HG03575 (cell line): ENCODE results near the gene TIMP2.
"Not testable (repeated sequence)": the region's sequence is repeated elsewhere in the genome, so short reads cannot be mapped to it uniquely, and the experiment has no call there.

Experiments used
- ATAC-seq: cut with Tn5 transposase; IDR thresholded peaks from one replicate; pipeline ENCODE4 v1.9.1; 2021; ENCODE audit not compliant: unreplicated experiment, insufficient number of reproducible peaks, low FRiP score; ENCODE audit errors: extremely low read depth

Gene TIMP2

GRCh38 chr17:78896834-78897663, 28.1 kb downstream of the TIMP2 start:
- ATAC-seq = no peak

GRCh38 chr17:78896091-78896833, 28.9 kb downstream of the TIMP2 start:
- no peak for ATAC-seq

GRCh38 chr17:78895322-78895721, 29.9 kb downstream of the TIMP2 start:
- no peak for ATAC-seq

DNA sequence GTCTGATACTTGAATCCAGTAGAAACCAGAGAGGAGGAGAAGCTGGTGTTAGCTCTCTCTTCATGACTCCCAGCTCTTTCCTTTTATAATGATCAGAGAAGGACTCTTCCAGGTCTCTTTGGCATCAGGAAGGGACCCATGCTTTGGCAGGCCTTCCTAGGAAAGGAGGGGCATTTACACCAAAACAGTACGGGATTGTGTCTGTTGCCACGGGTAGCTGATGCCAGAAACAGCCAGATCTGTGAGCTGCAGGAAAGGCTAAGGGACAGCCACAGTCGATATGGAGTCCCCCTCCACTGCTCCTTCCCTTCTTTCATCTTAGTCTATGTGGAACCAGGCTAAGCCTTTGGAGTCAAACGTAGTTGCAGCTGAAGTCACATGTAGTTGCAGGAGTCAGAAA, 31.5 kb downstream of the TIMP2 start:
- no peak for ATAC-seq

- ATAC-seq = no peak
Observed at GRCh38 chr17:78892936-78893379, 32.2 kb downstream of the TIMP2 start.

- ATAC-seq = no peak
Observed at GRCh38 chr17:78892520-78892919, 32.7 kb downstream of the TIMP2 start.

- no peak for ATAC-seq
Observed at GRCh38 chr17:78892062-78892456, 33.1 kb downstream of the TIMP2 start.

DNA sequence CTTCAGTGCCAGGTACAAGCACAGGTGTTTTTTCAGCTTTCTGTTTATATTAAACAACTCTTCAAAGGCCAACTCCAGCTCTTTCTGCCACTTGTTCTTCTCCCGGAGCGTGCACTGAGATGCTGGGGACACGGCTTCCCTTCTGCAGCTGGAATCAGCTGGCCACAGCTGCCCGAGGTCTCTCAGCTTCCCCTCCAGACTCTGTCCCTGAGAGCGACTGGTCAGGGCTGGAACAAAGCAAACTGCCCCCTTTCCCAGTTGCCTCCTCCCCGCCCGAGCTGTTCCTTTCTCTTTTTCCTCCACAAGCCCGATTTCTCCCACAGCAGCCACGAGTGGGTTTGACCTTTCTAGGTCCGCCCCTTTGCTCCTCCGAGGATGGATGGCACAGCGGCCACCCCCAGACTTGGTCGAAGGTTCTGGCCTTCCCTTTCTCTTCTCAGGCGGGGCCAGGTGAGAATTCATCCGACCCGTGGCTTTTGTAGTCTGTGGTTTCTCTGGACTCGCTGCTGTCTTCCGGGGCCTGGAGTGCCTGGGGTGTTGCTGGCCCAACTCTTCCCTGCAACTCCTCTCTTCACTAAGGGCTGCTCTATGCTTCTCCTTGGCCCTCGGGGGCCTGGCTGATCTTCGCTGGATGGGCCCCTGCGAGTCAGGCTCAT, 33.7 kb downstream of the TIMP2 start:
- ATAC-seq = no peak

- no peak for ATAC-seq
Observed at GRCh38 chr17:78890498-78890897, 34.7 kb downstream of the TIMP2 start.

GRCh38 chr17:78890096-78890495, 35.1 kb downstream of the TIMP2 start:
- ATAC-seq = not testable (repeated sequence)

DNA sequence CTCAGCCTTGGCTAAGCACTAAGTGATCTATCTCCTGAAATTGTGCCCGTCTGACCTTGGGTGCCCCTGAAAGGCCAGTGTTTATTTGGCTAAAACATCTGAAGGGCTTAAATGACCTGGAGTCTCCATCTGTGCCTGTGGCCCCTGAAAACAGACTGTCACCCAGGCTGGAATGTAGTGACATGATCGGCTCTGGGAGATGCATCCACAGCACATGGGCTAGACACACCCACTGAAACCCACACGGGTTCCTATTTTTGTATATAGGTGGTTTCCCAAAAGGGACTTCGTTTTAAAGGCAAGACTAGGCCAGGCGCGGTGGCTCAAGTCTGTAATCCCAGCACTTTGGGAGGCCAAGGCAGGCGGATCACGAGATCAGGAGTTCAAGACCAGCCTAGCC, 35.7 kb downstream of the TIMP2 start:
- no peak for ATAC-seq

DNA sequence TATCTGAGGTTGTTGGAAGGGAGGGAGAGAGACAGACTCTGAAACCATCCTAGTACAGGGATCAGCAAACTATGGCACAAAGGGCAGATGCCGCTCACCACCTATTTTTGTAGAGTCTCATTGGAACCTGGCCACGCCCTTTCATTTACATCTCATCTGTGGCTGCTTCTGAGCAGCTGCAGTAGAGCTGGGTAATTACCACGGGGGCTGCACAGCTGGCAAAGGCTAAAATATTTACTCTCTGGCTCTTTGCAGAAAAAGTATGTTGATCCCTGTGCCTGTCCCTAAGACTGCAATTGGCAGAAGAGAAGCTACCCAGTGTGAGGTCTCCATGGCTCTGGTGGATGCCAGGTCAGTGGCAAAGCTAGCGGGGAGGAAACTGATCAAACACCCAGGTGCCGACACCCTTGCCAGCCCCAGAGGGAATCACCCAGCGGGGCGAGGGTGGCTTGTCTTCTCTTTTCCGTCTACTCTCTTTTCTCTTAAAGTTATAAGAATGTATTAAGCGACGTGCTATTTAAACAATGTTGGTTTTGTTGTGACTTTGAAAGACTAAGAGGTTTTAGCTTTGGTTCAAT, 36.2 kb downstream of the TIMP2 start:
- ATAC-seq = no peak

DNA sequence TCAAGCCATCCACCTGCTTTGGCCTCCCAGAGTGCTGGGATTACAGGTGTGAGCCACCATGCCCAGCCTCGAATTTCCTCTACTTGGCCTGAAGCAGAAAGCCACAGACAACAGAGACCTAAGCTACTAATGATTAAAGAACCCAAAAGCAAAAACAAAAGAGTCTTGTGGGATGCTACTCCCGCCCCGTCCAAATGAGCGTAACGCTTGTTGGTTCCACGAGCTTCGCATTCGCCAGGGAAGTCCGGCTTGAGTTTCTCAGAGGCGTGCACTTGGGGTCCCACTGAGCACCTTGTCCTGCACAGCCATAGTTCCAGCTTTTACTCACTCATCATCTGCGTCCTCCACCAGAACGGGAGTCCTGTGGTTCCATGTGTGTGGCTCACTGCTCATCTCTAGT, 38.2 kb downstream of the TIMP2 start:
- ATAC-seq = no peak

GRCh38 chr17:78885956-78886355, 39.2 kb downstream of the TIMP2 start:
- no peak for ATAC-seq

DNA sequence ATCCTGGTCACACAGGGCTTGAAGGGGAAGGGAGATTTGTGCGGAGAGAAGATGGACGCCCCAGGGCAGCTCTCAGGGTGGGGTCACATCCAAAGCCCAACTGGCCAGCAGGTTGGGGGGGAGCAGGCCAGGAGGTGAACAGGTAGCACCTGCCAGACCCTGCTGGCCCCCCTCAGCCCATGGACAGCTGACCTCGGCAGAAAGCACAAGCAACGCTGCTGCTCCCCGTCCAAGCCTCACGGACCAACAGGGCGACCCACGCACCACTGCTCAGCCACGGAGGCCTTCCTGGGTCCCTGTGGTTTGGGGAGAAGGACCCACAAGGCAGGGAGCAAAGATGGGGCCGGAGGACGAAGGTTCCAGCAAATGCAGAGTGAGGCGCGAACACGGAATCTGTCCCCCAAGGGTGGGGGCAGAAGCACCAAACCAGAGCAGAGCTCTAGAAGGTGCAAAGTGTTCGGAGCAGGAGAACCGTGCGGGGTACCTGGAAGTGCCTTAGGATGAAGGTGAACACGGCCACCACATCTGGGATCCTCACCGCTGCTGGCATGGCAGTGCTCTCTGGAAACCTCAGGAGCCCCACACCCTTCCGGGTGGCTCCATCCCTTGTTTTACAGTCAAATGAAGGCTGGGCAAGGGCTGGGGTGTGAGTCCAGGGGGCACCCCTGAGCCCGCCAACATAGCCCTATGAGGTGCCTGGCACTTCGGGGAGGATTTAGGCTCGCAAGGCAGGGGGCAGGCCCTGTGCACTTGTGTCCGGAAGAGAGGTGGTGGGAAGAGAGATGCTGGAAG, 40.1 kb downstream of the TIMP2 start:
- no peak for ATAC-seq

DNA sequence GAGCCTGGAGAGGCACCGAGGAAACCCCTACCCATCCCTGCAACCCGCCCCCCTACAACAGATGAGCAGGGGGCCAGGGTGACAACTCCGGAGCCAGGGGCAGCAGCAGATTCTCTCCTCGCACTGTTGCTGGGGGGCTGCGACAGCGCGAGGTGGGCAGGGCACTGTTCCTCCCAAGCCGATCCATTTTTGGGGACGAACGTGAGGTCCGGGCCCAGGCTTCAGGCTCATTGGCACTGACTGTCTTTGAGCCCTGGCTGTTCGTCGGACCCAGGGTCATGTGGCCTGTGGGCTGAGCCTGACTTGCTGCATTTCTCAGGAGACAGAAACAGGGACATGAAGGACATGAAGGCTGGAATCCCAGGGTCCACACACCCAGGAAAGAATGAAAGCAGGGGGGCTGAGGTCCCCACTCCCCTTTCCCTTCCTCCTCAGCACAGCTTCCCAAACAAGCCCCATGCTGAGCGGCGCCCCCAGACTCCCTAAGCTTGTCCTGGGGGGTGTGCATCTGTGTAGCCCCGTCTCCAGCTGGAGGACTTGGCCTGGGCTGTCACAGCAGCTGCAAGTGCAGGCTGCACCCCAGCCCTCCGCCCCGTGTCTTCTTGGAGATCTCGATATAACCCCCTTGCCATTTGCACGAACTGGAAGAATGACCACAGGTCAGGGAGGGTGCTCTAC, 40.9 kb downstream of the TIMP2 start:
- no peak for ATAC-seq

GRCh38 chr17:78883533-78884131, 41.6 kb downstream of the TIMP2 start:
- ATAC-seq = no peak

- ATAC-seq = no peak
Observed at GRCh38 chr17:78883089-78883532, 42.1 kb downstream of the TIMP2 start.
